SKM-1 treated with dmso at 0.1 percent for 144 hours (cell line): ENCODE data around the gene OGFR.

ENCODE experiments used
- DNase-seq: peaks from one replicate; lab custom pipeline; 2025; ENCODE audit not compliant: unreplicated experiment; lab: John Stamatoyannopoulos, UW

The OGFR gene

DNA sequence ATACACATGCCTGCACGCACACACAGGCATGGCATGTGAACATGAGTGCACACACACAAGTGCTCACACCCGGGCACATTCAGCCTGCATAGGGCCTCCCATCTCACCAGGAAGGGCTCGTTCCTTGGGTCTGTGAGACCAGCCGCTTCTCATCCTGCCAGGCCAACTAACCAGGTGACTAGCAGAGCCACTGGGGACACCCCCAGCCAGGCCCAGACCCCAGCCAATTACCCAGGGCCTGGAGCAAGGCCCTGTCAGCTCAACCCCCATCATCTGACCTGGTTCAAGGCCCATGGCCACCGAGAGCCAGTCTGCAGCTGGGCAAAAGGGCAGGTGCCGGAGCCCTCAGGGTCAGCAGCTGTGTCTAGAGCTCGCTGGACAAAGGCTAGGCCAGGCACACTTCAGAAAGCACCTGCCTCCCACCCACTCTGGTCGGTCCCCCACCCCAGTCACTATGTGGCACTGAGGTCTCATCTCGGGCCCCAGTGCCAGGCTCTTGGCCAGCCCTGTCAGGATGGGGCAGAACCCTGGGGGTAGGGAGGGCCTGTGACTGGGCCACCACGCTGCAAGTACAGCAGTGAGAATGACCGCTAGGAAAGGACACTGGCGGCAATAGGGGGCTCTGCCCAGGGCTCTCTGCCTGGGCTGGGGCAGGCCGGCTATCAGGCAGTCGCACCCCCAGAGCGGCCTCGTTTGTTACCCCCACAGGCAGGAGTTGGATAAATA lies 35.1 kb upstream of the OGFR start:
- no peak for DNase-seq

DNA sequence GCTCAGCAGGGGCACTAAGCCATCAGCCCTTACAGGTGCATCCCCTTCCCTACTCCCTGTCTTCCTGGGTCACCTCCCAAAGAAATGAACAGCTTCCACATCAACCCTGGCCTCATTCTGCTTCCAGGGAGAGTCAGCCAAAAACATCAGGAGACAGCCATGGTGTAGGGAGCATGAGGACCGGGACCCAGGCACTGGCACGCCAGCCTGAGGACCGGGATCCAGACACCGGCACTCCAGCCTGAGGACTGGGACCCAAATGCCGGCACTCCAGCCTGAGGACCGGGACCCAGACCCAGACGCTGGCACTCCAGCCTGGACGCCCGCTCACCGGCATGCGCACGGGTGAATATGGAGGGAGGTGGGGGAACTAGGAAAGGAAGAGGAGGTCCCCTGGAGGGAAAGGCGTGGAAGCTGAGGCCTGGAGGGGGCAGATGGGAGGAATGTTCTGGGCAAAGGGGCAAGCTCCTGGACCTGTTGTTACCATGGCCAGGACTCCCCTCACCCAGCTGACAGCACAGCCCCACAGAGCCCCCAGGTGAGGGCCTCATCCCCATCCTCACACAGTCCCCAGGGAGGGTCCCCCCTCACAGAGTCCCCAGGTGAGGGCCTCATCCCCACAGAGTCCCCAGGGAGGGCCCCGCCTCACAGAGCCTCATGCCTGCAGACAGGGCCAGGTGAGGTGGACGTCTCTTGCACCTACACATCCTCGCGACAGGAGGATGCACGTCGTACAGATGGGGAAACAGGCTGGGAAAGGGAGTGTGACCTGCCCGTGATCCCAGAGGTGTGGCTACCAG lies 34.3 kb upstream of the OGFR start:
- DNase-seq, result no peak

DNA sequence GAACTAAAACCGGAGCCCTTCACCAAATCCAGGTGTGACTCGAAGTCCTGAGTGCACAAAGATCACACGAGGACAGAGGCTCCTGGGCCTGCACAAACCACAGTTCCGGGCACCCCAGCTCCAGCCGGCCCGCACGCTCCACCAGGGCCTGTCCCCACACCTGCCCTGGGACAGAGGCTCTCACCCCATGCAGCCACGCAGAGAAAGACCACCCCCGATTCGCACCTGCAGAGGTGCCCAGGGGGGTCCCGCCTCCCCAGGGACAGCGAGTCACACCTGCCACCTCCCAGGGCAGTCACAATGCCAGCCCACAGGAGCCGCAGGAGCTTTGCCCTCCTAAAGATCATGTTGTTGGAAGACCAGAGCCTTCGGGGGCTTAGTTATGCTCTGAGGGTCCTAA lies 33.7 kb upstream of the OGFR start:
- no peak for DNase-seq

DNA sequence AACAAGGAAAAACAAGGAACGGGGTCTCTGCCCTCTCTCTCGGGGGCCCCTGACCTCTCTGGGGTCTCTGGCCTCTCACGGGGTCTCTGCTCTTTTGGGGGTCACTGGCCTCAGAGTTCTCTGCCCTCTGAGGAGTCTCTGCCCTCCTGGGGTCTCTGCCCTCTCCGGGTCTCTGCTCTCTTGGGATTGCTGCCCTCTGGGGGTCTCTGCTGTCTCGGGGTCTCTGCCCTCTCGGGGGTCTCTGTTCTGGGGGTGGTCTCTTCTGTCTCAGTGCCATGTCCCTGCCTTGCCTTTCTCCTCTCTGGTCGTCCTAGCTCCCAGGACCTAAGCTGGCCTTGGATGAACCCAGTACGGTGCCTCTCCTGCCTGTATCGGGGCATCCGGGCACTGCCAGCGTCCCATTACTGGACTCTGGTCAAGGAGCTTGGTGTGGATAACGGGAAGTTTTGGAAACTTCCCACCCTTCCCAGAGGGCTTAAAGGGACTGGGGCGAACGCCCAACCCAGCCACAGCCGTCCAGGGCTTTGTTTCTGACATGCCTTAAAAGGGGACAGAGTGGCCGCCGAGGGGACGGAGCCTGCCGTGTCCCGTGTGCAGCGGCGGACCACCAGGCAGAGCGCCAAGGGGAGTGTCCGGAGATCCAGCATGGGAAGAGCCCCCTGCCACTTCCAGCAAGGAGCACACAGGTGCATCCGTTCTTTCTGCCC lies 33.1 kb upstream of the OGFR start:
- no peak for DNase-seq

DNA sequence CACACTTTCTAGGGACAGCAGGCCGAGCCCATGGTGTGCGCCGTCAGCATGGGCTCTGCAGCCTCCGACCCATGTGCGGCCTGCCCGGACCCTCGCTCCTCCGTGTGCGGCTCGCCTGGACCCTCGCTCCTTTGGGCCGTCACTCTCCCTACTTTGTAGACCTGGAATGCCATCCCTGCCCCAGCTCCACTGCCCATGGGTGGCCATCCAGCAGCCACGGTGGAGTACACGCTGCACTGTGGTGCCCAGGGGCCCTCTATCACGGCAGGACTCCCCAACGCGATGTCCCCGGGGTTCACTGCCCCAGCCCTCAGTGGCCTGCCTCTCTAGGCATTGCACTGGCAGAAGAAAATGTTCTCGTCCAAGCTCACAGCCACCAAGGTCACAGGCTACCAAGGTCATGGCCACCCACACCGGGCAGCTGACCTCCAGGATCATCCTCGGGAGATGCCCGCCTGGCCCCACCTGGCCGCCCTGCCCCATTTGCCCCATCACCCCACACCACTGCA lies 32.5 kb upstream of the OGFR start:
- no peak for DNase-seq

DNA sequence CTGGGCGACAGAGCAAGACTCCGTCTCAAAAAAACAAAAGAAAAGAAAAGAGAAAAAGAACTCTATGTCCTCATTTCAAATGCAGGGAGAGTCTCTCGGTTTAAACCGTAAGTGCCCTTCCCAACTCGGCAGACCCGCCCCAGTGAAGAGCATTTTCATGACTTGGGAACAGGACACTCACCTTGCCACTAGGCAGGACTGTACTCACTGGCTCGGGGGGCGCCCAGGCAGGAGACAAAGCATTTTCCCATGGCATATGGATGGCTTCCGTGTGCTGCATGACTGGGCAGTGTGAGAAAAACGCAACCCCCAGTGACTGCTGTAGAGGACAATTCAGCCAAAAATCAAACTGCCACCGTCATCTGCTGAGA lies 32.0 kb upstream of the OGFR start:
- no peak for DNase-seq

DNA sequence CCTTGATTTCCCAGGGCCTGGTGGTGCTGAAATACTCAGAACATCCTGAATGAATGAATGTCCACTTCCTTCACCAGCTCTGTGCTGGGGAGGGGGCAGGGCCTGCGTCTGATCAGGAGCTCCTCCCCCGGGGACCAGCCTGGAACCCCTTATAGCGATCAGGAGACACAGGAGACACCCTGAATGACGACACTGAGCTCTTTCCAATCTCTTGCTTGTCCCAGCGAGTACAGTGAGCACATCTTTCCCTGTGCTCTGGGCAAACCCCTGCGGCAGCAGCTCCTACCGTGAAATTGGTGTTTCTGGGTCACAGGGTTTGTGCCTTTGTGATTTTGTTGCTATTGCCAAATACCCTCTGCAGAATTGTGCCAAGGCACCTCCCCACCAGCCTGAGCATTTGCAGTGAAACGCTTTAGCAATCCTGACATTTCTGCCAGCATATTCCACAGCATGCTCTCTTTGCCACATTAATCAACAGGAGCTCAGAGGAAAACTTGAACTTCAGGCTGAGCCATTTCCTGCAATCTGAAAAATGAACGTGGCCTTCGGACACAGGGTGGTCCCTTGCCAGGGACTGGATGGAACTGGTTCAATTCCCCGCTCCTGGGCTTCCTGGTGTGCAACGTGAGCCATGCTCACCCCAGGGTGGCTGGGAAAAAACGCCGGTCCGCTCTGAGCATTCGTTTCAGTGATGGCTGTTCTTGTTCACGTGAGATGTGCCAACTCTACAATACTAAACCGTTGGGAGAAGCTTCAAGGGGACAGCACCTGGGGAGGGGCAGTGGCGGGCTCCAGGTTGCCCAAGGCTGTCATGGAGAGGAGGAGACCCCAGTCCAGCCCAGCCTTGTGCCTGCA lies 31.4 kb upstream of the OGFR start:
- DNase-seq, result no peak

DNA sequence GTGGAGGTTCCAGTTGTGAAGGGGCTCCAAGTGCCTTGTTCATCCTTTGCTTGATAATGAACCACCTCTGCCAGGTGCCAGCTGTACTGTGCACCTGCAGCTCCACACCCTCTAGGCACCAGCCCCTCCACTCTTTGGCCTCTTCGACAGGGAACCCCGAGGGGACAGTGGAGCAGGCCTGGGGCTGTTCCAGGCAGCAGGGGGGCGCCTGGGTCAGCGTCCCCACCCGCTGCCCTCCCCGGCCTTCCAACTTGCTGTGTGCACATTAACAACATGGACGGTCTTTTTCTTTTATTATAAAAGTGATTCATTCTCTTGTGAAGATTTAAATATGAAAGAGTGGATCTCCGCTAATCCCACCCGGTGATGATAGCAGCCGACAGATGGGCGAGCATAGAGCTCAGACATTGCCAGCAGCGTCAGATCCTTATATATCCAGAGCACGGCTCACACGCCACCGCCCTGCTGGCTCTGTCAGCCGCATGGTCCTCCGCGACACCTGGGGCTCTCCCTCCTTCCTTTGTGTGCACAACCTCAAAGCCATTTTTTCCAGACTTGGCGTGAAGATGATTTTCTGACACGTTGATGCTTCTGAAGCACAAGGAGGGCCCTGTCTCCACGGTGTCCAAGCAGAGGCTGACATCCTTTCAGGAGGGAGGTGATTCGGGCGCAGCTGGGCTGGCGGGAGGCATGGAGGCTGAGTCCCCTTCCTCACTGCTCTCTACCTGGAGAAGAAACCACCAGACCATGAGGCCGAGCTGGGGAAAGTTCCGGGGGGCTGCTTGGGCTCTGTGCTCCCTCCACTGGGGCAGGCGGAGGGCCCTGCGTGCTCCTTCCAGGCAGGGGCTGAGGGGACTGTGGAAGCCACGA lies 30.6 kb upstream of the OGFR start:
- DNase-seq, result no peak

DNA sequence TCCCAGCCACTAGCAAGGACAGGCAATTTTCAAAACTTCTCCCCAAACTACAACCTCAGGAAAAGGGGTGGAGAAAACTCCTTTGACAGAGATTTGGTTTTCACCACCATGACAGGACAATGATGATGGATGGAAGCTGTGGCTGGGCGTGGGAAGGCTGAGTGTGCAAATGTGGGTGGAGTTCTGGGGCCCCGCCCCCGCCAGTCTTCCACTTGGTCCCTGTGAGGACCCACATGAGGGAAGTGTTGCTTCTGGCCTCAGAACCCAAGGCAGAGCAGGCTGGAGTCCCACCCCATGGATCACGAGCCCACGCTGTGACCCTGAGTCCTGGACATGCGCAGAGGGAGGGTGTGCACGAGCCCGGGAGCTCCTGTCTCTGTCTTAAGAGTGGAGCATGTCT lies 29.9 kb upstream of the OGFR start:
- no peak for DNase-seq

DNA sequence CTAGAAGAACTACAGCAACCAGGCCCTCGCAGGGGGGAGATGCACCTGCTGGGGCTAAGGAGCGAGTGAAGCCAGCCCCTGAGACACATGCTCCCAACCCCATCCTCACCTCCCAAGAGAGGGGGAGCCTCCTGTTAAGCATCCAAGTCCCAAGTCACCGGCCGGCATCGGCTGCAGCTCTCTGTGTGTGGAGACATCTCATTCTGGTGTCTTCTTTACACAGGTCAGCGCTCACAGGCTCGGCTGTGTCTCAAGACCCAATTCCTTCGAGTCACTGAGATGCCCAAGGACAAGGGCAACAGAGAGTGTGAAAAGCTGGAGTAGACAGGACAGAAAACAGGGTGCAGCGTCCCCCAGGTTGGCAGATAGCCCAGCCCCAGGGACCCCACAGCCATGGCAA lies 29.4 kb upstream of the OGFR start:
- DNase-seq, result no peak

DNA sequence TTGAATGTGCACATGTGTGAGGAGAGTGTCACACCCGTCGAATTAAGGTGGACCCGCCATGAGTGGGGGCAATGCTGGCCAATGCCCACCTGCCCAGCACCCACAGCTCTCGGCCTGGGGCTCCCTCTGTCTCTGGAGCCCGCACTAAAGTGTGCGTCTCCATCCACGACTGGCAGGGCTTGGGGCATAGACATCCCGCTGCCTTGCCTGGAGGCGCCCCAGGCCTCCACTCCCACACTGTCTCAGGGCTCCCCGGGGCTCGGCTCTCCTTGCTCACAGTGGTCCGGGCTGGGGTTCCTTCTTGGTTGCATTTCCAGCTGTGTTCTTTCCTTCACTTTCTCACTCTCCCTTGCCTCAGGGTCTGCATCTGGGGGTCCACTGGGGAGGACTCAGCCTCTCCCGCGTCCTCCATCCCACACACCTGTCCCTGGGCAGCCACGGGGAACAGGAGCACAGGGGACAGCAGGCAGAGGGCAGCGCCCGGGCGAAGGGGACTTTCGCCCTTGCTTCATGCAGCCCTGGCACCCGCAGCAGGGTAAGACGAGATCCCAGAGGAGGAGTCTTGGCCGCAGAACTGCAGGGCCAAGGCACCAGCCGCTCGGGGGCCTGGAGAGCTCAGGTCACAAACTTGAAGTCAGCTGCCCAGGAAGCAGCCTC lies 28.5 kb upstream of the OGFR start:
- DNase-seq, result no peak

DNA sequence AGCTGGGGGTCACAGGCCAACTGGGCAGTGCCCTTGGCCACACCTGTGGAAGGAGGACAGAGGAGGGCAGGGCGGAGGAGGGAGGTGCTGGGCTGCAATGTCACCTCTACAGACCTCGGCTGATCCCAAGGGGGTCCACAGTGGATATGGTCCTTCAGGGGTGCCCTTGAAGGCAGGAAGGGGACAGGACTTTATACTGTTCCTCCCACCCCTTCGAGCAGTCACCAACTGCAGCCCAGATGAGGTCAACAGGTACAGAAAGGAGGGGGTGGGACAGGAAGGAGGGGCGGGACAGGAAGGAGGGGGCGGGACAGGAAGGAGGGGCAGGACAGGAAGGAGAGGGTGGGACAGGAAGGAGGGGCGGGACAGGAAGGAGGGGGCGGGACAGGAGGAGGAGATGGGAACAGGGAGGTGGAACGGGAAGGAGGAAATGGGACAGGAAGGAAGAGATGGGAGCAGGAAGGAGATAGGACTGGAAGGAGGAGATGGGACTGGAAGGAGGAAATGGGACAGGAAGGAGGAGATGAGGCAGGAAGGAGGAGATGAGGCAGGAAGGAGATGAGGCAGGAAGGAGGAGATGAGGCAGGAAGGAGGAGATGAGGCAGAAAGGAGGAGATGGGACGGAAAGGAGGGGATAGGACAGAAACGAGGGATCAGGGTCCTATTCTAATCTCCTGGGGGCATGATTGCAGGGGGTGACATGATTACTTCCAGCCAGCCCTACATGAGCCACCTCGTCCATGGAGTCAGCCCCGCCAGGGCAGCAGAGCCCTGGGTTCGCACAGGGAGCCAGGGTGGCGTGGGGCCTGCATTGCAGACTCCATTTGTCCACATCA lies 27.7 kb upstream of the OGFR start:
- peak; percentile 29 for DNase-seq

DNA sequence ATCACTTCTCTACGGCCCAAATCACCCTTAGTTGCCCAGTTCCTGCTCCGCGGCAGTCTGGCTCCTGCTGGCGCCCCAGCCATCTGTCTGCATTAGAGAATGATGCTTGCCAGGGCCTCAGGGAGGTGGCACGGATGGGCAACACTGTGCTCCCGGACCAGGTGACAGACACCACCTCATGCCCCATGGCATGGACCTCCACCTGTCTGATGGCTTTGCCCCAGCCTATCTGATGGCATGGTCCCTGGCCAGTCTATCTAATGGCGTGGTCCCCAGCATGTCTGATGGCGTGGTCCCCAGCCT lies 27.2 kb upstream of the OGFR start:
- DNase-seq, result no peak

DNA sequence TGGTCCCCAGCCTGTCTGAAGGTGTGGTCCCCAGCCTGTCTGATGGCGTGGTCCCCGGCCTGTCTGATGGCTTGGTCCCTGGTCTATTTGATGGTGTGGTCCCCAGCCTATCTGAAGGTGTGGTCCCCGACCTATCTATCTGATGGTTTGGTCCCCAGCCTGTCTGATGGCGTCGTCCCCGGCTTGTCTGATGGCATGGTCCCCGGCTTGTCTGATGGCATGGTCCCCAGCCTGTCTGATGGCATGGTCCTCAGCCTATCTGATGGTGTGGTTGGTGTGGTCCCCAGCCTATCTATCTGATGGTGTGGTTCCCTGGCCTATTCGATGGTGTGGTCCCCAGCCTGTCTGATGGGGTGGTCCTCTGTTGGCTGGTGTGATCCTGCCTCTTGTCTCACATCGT lies 26.6 kb upstream of the OGFR start:
- DNase-seq, result no peak

DNA sequence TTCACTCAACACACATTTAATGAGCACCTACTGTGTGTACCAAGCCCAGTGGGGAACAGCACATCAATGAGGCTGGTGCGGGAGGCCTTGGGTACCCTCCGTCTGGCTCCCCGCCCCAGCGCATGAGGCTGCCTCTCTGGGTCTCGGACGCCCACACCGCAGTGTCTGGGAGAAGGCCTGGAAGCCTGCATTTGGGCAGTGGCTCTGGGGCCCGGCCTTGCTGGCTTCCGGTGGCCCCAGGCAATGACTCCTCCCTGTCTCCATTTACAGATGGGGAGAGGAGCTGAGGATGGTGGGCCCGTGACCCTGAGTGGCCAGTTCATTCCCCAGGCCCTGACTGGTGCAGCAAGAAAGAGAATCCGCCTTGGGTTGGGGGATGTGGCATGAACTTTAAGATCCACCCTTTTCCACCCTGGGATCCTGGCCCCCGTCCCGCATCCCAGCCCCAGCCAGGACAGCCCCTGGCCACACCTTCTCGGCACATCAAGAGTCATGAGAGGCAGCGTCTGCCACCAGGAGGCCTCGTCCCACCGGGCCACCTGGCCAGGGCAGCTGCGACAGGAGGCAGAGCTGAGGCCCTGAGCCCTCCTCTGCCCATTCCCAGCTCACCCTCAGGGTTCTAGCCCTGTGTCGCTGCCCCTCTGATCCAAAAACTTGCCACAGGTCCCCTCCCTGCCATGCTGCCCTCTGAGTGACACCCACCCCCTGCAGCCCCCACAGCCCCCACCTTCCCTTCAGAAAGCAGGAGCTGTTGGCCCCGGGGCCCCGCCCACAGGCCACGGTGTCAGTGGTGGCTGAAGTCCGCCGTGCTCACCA lies 25.8 kb upstream of the OGFR start:
- no peak for DNase-seq

DNA sequence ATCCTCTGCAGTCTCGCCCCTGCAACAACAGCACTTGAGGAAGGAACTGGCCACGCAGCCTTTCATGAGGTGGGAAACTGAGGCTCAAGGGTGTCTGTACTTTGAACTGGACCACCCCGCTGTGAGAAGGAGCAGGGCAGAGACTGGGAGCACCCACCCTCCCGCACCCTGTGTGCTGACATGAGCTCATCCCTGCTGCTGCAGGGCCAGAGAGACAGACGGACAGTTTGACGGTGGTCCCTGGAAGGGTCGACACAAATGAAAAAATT lies 25.3 kb upstream of the OGFR start:
- DNase-seq, result no peak

DNA sequence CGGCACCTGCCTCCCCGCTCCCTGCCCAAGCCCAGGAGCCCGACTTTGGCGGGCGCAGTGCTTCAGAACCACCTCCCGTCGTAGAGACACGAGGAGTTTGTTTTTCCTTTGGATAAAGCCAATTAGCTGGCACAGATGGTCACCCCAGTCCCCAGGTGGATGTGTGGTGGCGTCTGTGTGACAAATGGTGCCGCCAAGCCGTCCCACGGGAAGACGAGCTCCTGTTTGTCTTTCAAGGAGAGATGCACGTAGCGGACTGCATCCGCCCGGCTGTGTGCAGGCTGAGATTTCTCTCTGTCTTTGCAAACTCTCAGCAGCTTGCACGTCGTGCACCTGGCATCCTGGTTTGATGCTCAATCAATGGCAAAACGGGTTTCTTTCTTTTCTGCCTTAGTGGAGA lies 24.4 kb upstream of the OGFR start:
- no peak for DNase-seq

DNA sequence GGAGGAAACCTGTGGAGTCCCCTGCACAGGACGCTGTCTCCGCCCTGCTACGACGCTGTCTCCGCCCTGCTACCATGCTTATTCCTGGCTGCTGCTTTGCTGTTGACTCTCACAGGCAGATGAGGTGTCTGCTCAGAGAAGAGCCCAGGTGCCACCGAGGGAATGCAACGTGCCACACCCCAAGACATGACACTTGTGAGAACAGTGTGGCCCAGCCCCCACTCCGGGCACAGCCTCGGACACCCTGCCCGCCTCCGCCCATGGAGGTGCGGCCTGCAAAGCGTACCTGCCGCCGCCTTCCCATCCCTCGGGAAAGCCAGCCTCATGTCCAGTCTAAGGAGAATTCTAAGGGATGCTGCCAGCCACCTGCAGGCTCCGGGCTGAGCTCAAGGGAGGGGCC lies 23.9 kb upstream of the OGFR start:
- DNase-seq, result no peak
